SW 1271 (cell line): Measurements from ENCODE around the gene SMARCE1.

Source experiments
- DNase-seq, 2 experiments: peaks; one replicate each; lab custom pipeline; 2025; lab: John Stamatoyannopoulos, UW

Gene SMARCE1

DNA sequence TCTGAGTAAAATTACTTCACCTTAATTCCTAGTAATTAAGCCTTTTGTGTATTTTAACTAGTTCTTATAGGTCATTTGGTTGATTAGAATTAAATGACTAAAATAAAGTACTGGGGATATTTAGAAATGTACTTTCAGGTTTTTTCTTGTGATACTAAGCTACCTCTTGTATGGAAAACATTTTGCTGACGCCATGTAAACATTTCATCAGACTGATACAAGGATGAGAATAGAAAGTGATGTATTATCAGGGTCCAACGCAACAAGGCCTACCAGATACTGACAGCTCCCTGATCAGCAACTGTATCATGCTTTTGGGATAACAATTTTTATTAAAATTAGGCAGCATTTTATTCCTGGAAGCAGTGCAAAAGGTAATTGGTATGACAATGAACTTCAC lies 1.7 kb downstream of the SMARCE1 start:
- no peak for DNase-seq

DNA sequence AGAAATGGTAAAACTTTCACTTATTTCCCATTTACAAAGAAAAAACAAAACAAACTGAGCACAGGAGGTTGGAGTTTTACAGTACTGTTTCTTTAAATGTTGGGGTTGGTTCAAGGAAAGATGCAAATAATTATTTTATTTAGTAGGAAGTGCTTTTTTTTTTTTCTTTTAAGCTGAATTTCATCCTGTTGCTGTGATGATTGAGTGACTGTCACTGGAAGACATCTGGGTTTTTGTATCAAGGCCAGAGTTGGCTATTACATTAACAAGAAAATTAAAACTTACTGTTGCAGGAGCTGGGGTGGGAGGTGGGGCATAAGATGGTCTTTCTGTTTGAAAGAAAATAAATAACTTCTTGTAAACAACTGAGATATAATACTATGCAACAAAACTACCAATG lies 2.3 kb downstream of the SMARCE1 start:
- DNase-seq, result no peak

DNA sequence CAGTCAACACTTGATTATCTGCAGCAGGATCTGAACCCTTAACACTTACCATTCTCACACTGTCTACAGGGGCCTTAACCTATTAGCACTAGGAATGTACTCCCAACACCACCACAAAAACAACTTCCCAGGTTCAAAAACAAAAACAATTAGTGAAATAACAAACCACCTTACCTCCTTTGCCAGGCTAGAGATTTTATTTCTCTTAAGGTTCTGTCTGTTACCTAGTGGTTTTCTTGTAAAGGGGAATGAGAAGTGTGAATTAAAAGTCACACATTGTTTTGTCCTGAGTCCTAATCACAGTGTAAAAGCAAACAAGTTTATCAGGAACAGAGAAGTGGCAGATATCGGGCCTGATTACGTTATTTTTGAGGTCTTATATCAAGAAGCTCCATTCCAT lies 9.7 kb downstream of the SMARCE1 start:
- no peak for DNase-seq

DNA sequence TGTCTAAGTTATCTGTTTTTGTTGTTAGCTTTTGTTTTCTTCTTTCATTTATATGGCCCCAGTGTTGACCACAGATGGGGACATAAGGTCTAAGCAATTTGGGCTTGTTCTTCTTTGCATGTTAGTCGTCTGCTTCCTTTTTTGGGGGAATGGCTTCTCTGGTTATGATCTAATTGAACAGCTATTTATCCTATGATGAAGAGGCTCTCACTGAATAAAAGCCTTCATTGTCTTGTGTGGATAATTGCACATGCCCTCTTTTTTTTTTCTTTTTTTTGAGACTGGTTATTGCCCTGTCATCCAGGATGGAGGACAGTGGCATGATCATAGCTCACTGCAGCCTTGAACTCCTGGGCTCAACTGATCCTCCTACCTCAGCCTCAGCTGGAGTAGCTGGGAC lies 13.7 kb downstream of the SMARCE1 start:
- no peak for DNase-seq

DNA sequence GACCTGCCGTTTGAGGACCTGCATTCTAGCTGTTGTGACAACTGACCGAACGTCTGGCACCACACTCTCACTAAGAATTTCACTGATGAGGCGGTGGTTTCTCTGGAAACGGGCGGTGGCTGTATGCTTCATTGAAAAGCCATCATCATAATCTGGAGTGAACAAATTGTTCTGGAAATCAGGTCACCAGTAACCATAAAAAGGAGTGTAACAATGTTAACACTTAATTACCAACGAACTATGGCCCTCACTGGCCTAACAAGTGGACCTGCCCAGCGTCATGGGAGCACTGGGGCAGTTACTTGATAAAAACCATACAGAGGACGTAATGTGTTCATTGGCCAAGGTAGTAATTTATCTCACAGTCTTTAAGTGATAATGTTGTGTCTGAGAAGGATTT lies 15.4 kb downstream of the SMARCE1 start:
- DNase-seq, result no peak

DNA sequence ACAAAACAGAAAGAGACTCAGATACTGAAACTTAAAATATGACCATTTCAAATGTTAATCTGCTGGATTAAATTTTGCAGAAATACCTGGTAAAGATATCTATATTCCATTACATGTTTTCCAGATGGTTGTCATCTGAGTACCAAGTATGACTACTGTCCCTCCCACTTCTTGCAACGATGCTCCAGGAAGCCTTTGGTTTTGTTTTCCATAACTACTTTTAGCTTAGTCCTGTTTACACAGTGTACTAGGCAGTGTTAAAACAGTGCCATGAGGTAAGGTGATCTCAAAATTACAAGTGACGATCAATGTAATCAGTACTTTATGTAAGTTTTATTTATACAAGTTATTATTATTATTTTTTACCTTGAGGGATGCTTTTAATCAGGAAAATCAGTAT lies 17.8 kb downstream of the SMARCE1 start:
- no peak for DNase-seq

DNA sequence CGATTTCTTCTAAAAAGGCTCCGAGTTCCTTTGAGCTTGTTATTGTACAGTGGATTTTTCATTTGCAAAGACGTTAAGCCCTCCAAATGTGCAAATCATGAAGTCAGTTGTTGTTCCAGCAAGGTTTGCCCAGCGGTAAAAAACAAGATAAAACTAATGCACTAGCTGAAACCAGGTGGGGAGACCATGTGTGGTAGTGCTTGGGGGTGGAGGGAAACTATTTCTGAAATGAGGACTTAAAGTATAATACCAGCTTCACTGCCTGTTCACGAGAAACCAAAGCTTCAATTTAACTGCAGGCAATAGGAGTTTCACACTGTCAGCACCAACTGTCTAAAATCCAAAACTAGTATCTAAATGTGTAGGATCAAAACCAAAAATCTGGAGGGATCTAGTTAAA lies 22.3 kb downstream of the SMARCE1 start:
- DNase-seq, result no peak

DNA sequence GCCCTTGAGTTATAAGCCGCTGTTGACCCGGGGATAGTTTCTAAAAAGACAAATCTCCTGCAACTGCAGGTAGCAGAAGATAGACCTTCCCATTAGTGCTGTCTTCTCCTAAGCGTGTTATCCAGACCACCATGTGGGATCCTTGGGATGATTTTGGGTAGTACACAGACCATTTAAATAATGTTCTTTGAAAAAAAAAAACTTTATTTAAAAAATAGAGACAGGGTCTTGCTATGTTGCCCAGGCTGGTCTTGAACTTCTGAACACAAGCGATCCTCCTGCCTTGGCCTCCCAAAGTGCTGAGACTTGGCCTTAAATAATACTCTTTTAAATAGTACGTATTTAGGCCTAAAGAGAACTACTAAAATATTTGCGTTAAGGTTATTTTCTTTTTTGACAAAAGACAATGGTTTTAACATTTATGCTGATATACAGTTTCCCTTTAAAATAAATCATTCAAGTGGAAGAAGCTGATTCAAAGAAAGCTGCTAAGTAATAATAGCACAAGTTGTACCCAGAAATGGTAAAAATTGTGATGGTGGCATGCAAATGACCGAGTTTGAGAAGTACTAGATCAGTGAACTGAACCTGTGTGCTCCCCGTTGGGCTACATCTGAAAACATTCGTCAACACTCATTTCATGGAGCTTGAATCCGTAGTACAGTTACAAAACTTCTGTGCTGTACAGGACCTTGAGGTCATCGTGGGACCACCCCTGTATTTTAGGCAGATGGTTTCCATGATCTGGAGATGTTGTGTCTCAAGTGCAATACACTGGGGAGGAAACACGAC lies 24.0 kb downstream of the SMARCE1 start:
- no peak for DNase-seq

DNA sequence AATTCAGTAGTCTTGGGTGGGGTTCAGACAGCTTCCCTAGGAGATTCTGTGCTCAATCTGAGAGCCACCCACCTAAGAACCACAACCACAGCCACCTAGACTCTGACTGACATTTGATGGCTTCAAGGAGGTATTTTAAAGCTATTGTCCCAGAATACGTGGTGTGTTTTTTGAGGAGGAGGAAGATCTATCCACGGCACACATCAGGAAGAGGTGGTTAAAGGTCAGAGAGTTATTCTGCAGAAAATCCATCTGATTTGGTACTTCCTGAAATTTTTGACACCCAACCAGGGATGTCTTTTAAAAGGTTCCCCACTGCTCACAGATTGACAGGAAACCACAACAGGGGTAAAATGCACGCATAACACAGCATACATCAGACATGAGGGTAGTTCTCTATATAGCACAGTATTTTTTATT lies 25.1 kb downstream of the SMARCE1 start:
- DNase-seq, result no peak

DNA sequence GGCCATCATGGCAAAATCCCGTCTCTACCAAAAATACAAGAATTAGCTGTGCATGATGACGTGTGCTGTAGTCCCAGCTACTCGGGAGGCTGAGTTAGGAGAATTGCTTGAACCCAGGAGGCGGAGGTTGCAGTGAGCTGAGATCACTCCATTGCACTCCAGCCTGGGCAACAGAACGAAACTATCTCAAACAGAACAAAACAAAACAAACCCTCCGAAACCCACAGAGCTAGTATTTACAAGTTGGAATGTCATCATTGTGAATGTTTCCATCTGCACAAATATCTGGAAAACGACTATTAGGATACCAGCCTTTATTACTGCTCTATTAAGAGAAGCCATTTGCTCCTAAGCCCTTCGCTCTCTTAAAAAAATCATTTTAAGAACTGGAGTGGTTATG lies 26.0 kb downstream of the SMARCE1 start:
- DNase-seq, result no peak

DNA sequence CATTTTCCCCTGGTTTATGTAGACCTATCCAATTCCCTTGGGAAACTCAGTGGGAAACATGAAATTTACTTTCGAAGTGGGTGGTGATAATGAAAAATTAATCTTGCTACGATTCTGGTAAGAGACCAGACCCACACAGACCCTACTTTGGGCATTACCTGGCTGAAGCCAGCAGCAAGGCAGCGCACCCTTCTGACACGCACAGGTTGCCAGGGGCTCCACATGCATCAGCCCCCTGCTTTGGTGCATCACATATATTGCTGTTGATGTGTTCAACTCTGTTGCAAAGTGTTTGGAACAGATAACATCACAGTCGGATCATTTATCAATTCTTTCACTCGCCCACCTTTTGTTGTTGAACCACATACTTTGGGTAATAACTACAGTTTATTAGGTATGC lies 26.6 kb downstream of the SMARCE1 start:
- DNase-seq, result no peak

DNA sequence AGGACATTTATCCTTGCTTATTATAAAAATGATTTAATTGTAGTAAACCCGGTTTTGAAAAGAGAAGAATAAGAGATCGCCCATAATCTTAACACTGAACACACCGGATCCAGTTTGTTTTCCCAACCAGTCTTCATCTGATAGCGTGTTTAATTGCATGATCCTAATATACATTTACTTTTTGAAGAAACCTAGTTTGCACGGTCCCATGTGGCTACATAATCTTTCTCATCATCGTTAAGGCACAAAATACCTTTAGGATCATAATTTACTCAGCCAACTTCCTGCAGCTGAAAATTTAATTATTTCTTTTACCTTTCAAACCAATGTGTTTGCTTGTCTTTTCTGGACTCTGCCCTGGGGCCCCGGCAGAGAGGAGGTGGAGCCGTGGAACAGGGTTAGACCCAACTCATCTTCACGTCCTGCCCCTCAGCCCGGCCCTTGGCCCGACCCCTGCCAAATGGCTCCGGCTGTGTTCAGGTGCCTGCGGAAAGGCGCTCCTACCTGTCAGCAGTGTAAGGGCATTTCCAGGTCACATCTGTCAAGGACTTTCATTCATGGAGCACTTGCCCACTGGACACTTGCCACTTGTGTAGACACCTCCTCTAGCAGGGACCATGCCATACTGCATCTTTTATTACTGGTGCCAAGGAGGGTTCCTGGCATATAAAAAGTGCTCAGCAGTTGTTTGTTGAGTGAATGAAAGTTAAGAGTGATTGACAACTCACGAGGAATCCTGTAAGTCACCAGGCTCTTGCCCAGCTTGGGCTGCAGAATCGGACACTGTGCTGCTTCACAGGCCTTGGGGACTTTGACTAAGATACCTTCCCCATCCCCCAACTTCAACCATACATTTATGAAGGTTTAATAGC lies 28.6 kb downstream of the SMARCE1 start:
- no peak for DNase-seq

DNA sequence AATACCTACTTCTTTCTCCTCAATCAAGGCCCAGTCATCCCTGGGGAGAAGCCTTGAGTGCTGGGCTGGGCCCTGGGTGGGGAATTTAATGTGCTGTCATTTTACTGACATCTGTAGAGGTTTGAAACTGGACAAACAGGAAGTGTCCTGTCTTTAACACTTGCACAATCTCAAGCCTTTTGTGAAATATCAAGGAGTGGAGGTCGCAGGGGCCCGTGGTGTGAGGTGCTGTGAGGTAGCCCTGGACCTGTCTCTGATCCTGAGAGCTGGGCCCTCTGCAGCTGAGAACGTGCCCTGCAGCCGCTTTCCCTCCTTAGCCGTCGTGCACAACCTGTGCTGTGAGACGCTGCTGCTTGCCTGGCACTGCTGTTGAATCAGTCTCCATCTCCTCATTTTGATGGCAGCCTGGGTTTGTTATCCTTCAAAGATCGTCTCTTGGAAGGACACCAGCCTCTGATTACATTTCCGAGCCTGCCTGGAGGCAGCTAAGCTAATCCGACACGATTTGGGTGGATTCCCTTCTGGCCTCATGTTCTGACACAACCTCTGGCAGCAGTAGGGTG lies 29.9 kb downstream of the SMARCE1 start:
- DNase-seq, result no peak

DNA sequence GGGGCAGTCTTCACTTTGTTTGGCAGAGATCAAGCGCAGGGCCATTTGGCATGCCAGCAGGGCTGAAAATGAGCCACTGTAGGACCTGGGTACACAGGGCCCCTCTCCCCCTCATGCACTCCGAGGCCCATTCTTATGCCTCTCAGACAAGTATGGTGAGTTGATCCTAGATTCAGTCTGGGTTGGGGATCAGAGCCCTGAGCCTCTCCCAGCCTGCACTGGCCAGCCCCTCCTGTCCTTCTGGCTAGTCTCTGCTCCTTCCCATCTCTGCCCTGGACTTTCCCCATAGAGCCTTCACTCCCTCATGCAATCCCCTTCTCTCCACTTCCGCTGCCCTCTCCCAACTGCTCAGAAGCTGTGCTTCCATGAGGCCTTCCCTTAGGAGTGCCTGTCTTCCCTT lies 31.0 kb downstream of the SMARCE1 start:
- no peak for DNase-seq

DNA sequence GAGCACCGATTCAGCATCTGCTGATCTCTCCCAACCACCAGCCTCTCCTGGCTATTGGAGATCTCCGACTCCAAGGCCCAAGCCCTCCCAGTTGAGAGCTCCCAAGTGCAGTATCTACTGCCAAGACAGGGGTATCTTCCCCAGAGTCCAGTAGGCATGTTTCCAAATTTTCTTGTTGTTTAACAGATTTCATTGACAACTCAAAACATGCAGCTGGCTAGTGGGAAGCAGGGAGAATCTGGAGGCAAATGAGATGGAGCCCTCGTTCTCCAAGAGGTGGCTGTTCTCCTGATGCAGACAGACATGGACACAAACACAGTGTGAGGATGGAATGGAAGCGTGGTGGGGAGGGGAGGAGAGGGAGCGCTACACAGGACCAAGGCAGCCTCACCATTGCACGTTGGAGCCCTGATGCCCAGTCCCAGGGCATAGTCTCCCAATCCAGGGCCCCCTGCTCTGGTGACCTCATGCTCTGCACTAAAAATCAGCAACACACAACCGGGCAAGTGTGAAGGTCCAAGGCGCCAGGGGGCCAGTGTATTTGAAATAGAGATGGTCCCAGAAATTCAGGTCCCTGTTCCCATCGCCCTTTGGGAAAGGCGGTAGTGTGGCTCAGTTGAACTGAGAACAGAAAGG lies 31.7 kb downstream of the SMARCE1 start:
- DNase-seq, result no peak

DNA sequence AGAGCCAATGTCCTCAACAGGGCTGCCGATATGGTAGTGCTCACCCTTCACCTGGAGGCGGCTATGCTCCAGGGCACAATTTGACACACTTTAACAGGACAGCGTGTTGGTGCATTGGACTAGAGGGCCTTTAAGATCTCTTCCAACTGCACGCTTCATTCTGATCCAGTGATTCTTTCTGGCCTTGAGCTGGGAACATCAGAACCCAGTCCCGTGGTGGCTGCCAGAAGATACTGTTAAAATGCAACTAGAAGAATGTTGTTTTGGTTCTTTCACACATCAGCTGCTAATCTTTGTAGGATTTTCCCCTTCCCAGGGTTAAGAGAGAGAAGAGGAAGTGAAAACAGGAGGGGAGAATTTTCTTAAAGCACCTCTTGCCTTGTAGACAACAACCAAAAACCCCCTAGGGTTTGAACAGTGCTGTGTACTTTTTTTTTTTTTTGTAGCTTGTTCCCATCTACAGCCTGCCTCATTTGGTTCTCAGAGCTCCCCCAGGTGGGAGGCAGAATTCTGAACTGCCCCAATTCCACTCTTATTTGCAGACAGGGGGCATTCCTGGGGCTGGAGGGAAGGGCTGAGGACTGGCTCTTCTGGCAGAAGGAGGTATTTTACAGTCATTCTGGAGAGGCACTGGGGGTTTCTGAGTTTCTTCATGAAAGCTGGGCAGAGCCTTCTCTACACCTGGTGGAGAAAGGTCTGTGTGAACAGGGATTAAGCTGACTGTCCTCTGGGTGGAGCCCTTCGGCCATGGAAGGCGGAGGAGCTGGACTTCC lies 32.4 kb downstream of the SMARCE1 start:
- DNase-seq, result peak in 1 of 2 experiments; percentile 24

DNA sequence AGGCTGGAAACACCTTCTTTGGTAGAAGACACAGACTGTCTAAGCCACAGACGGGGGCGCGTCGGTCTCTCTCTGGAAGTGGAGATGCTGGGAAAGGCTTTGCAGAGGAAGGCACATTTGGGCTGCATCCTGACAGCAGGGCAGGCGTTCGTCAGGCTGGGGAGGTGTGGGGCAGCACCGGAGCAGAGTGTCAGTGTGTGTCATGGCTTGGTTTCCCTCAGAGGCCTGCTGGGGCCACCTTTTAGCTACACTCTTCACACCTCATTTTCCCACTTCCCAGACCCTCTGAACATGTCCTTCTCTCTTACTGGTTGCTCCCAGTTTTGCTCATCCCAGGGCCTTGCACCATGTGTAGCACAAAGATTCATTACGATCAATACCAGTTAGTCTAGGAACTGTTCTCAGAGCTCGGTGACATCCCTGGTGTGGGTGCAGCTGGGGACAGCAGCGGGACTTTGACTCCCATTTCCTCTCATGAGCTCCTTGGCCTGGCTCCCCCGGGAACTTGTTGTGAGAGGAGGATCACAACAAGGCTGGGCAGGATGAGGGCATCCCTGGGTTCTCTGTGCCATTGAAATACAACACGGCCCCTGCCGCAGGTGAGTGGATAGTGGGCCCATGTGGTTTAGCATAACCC lies 33.1 kb downstream of the SMARCE1 start:
- DNase-seq, result no peak

DNA sequence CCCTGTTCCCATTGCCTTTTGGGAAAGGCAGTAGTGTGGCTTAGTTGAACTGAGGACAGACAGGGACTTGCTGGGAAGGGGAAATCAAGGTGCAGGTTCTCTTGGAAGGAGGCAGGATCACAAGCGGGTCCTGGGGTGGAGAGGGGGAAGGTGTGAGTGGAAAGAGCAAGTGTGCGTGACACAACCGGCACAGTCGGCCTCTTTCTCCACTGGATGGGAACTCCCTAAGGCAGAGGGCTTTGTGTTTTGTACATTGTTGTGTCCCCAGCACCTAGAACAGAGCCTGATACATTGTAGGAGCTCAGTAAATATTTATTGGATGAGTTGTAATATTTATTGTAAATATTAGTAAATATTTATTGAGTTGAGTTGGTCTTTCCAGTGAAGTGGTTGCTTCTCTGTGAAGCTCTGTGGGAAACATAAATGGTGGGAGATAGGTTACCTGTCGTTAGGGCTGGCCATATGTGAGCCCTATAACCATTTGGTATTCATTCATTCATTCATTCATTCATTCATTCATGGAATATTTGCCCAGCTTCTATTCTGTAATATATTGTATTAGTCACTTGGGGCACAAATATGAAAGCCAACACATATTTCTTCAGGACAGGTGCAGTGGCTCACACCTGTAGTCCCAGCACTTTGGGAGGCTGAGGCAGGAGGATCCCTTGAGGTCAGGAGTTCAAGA lies 34.0 kb downstream of the SMARCE1 start:
- DNase-seq, result no peak

DNA sequence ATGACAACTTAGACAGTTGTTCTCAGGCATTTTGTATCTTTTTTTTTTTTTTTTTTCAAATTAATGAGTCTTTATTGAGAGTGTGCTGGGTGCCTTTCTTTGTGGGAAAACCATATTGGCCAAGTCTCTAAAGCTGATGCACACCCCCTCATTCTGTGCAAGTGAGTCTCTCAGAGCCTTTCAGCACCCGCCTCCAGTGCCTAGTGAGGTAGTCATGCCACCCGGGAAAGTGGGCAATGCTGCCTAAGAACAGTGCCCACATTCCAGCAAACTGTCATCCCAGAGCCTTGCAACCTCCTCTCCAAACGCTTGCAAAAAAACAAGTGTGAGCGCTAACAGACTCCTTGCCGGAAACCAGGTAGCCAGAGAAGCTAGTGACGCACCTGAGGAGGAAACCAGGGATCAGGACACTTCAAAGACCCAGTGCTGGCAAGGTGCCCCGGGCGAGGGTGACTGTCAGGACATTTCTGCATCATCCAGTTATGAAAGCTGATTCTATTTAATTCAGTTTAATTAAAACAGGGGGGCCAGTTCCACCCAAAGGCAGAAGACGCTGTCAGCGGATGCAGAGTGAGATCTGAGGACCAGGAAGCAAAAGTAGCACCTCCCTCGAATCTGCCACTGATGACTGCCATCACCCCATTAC lies 34.9 kb downstream of the SMARCE1 start:
- DNase-seq, result no peak

DNA sequence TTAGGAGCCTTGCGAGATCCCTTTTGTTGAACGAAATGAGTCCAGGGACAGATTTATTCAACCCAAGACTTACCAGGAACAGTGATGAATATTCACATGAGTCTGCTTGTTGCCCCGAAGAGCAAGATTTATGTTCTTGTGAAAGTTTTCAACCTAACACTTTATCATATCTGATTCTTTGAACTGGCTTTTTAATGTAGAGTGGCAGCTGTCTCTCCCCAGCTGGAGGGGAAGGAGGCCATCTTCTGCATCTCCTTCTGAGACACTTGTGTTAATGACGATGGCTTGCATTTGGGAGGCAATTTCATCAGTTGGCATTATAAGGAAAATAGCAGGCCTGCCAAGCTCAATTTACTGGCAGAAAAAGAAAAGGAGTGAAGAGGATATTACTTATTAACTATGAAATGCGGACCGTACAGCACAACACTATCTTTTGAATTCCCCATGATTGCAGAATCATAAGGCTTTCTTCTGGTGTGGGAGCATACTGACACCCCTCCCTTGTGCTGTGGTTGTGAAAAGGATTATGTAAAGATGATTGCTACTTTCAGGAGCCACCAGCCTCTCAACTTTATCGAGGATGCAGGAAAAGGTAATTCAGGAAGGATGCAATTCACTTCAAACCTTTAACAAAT lies 35.7 kb downstream of the SMARCE1 start:
- DNase-seq, result no peak
